Measurements from ENCODE around the gene EEF1A1. TPM values are rescaled to one million over a fixed set of nuclear protein-coding genes. Genes with fewer than 3 reads are reported as not detected.
"Not testable (repeated sequence)": the region's sequence is repeated elsewhere in the genome, so short reads cannot be mapped to it uniquely, and the experiment has no call there.

Gene EEF1A1
- total and polyA plus RNA-seq, 2 of the 4 experiments (the other 2 are of a cell fraction): 14,757 to 30,152 TPM

GRCh38 chr6:73555380-73555949 lies 34.6 kb upstream of the EEF1A1 start:
- H2AK9ac ChIP-seq (replicated peaks; ENCODE audit: low read depth, low read length, poor library complexity); H2BK120ac ChIP-seq (ENCODE audit: low read depth, low read length); H2AFZ ChIP-seq (replicated peaks; ENCODE audit: low read length, poor library complexity); in situ Hi-C loops (cut with MboI; ENCODE audit: low sequenced_read_pairs); H3K9me1 ChIP-seq (ENCODE audit: insufficient read depth, low read length); H2BK5ac ChIP-seq (ENCODE audit: low read depth, low read length, poor library complexity, severe bottlenecking); POLR2A ChIA-PET (ENCODE audit: unreplicated experiment); H3K56ac ChIP-seq (ENCODE audit: extremely low read depth, insufficient read depth, low read length); H3K79me1 ChIP-seq (ENCODE audit: low read depth in 1 of 2, low read length in 2 of 2); H2BK15ac ChIP-seq (ENCODE audit: low read depth, low read length); H3K4me2 ChIP-seq (ENCODE audit: low read depth, low read length); H3K36me3 ChIP-seq (ENCODE audit: control insufficient read depth, insufficient read depth, low read length); H2AK5ac ChIP-seq (ENCODE audit: low read depth, low read length); ATAC-seq (ENCODE audit: low read depth); H3K27ac ChIP-seq (ENCODE audit: insufficient read depth, low read length); H3K4me3 ChIP-seq (ENCODE audit: insufficient read depth, low read depth, low read length); DNase-seq; H3K9ac ChIP-seq (ENCODE audit: low read depth, low read length); H3K4me1 ChIP-seq (ENCODE audit: control insufficient read depth, insufficient read depth, low read length); H3K4ac ChIP-seq (ENCODE audit: low read depth, low read length); H4K91ac ChIP-seq (ENCODE audit: insufficient read depth, low read depth, low read length); H2BK20ac ChIP-seq (ENCODE audit: low read depth, low read length); H4K8ac ChIP-seq (ENCODE audit: low read depth in 2 of 2, low read length in 2 of 2); H4K5ac ChIP-seq (ENCODE audit: low read depth, low read length); H3K14ac ChIP-seq (replicated peaks; ENCODE audit: low read depth, low read length); BruUV-seq (replicated peaks); H3K18ac ChIP-seq (ENCODE audit: low read depth, low read length); H3K9me3 ChIP-seq (ENCODE audit: control insufficient read depth, insufficient read depth, low read length); dilution Hi-C loops (cut with HindIII; ENCODE audit: low sequenced_read_pairs, unreplicated experiment); H3K23ac ChIP-seq (ENCODE audit: low read depth, low read length); H3K27me3 ChIP-seq (ENCODE audit: control insufficient read depth, insufficient read depth, low read length); intact Hi-C loops (cut with micrococcal nuclease); H4K20me1 ChIP-seq (ENCODE audit: insufficient read depth, low read length): not testable (repeated sequence)
- 90% methylated on average over 4 of the region's 11 CpGs; no CpG with 5 or more reads in 1 of the 2 experiments for WGBS, 2 experiments (ENCODE audit: extremely low coverage in 2 of 2, insufficient read length in 1 of 2)
- CTCF ChIA-PET: interaction anchor here (1.0 kb wide), 1 partner anchor 10 kb away, joined by 3 read pairs; no protein-coding TSS in a partner anchor

GRCh38 chr6:73551115-73551514 lies 30.3 kb upstream of the EEF1A1 start:
- WGBS, 2 experiments (ENCODE audit: extremely low coverage in 2 of 2, insufficient read length in 1 of 2): no CpG with 5 or more reads among the region's 4 CpGs
- DNase-seq; H2BK120ac ChIP-seq (ENCODE audit: low read depth, low read length); H3K9me1 ChIP-seq (ENCODE audit: insufficient read depth, low read length); H3K79me1 ChIP-seq (ENCODE audit: low read depth in 1 of 2, low read length in 2 of 2); ATAC-seq (ENCODE audit: low read depth); BruUV-seq (replicated peaks); H3K27ac ChIP-seq (ENCODE audit: insufficient read depth, low read length); H3K4me3 ChIP-seq (ENCODE audit: insufficient read depth, low read depth, low read length); H3K4ac ChIP-seq (ENCODE audit: low read depth, low read length); H3K23ac ChIP-seq (ENCODE audit: low read depth, low read length); H2BK15ac ChIP-seq (ENCODE audit: low read depth, low read length); H3K9me3 ChIP-seq (ENCODE audit: control insufficient read depth, insufficient read depth, low read length); H3K36me3 ChIP-seq (ENCODE audit: control insufficient read depth, insufficient read depth, low read length); H3K9ac ChIP-seq (ENCODE audit: low read depth, low read length); H3K14ac ChIP-seq (replicated peaks; ENCODE audit: low read depth, low read length); dilution Hi-C loops (cut with HindIII; ENCODE audit: low sequenced_read_pairs, unreplicated experiment); H3K4me1 ChIP-seq (ENCODE audit: control insufficient read depth, insufficient read depth, low read length); CTCF ChIA-PET; H2AFZ ChIP-seq (replicated peaks; ENCODE audit: low read length, poor library complexity); H4K8ac ChIP-seq (ENCODE audit: low read depth in 2 of 2, low read length in 2 of 2); H4K5ac ChIP-seq (ENCODE audit: low read depth, low read length); H3K27me3 ChIP-seq (ENCODE audit: control insufficient read depth, insufficient read depth, low read length); H2BK5ac ChIP-seq (ENCODE audit: low read depth, low read length, poor library complexity, severe bottlenecking); in situ Hi-C loops (cut with MboI; ENCODE audit: low sequenced_read_pairs); H2AK9ac ChIP-seq (replicated peaks; ENCODE audit: low read depth, low read length, poor library complexity); POLR2A ChIA-PET (ENCODE audit: unreplicated experiment); H4K20me1 ChIP-seq (ENCODE audit: insufficient read depth, low read length); H4K91ac ChIP-seq (ENCODE audit: insufficient read depth, low read depth, low read length); intact Hi-C loops (cut with micrococcal nuclease); H3K4me2 ChIP-seq (ENCODE audit: low read depth, low read length); H3K18ac ChIP-seq (ENCODE audit: low read depth, low read length); H2BK20ac ChIP-seq (ENCODE audit: low read depth, low read length); H3K56ac ChIP-seq (ENCODE audit: extremely low read depth, insufficient read depth, low read length); H2AK5ac ChIP-seq (ENCODE audit: low read depth, low read length): not testable (repeated sequence)

Measured in IMR-90 (cell line).